Endodermal cell (in vitro differentiated cells): Measurements from ENCODE around the gene ARHGAP42. TPM values are rescaled to one million over a fixed set of nuclear protein-coding genes. Genes with fewer than 3 reads are reported as not detected.
A peak's percentile ranks its signal among the peaks of the same experiment; 100 is the strongest.

ENCODE experiments used
- DNase-seq: peaks from one replicate; pipeline ENCODE4 v3.0.0-alpha.2; 2017
- H3K27ac ChIP-seq: 2 replicates; pipeline ENCODE4 v1.5.1; 2013; ENCODE audit warnings: mild to moderate bottlenecking, low read depth, low read length, moderate library complexity
- H3K27me3 ChIP-seq: 2 replicates; pipeline ENCODE4 v1.6.1; 2013; ENCODE audit warnings: mild to moderate bottlenecking, low read length, moderate library complexity; ENCODE audit not compliant: insufficient read depth, control insufficient read depth, poor library complexity, severe bottlenecking
- H3K36me3 ChIP-seq: 2 replicates; pipeline ENCODE4 v1.7.0; 2013; ENCODE audit warnings: mild to moderate bottlenecking, low read length, moderate library complexity; ENCODE audit not compliant: control insufficient read depth, insufficient read depth
- H3K4me1 ChIP-seq: one replicate; pipeline ENCODE4 v1.7.0; 2013; ENCODE audit warnings: low read length; ENCODE audit not compliant: control insufficient read depth, insufficient read depth
- H3K4me3 ChIP-seq: 2 replicates; pipeline ENCODE4 v1.5.1; 2013; ENCODE audit warnings: mild to moderate bottlenecking, low read length, moderate library complexity
- H3K9ac ChIP-seq: 2 replicates; pipeline ENCODE4 v1.6.1; 2013; ENCODE audit warnings: mild to moderate bottlenecking, low read length, moderate library complexity; ENCODE audit not compliant: poor library complexity, severe bottlenecking; ENCODE audit errors: extremely low read depth
- H3K9me3 ChIP-seq: 2 replicates; pipeline ENCODE4 v1.6.1; 2013; ENCODE audit warnings: mild to moderate bottlenecking, low read length, moderate library complexity; ENCODE audit not compliant: control insufficient read depth
- H3K27ac Mint-ChIP-seq: 2 replicates; pipeline ENCODE4 v1.8.0; 2020; ENCODE audit warnings: mixed read lengths
- H3K27me3 Mint-ChIP-seq: 2 replicates; pipeline ENCODE4 v1.8.0; 2021; ENCODE audit warnings: mild to moderate bottlenecking, mixed read lengths; ENCODE audit not compliant: insufficient read depth
- H3K36me3 Mint-ChIP-seq: 2 replicates; pipeline ENCODE4 v1.8.0; 2020; ENCODE audit warnings: low read depth, mixed read lengths
- H3K4me1 Mint-ChIP-seq: 2 replicates; pipeline ENCODE4 v1.8.0; 2020; ENCODE audit warnings: mixed read lengths
- H3K4me3 Mint-ChIP-seq: 2 replicates; pipeline ENCODE4 v1.8.0; 2020; ENCODE audit warnings: mild to moderate bottlenecking, moderate library complexity, mixed read lengths
- H3K9me3 Mint-ChIP-seq: 2 replicates; pipeline ENCODE4 v1.8.0; 2020; ENCODE audit warnings: mild to moderate bottlenecking, mixed read lengths
- CTCF ChIP-seq: fragments of 200-600 bp; sonication (generic); conservative IDR thresholded peaks from 2 replicates; pipeline ENCODE4 v1.5.0; 2021; ENCODE audit warnings: antibody characterized with exemption, mild to moderate bottlenecking
- WGBS, 2 experiments: methylation state at CpG; one replicate each; pipeline versions ENCODE4 v1.1.5 to v1.1.7; 2013; ENCODE audit warnings: missing lambda C conversion rate in 2 of 2, mixed read lengths in 1 of 2; ENCODE audit not compliant: insufficient coverage in 1 of 2, insufficient read length in 1 of 2; 5-methylcytosine and 5-hydroxymethylcytosine counted together
- total RNA-seq, 2 donors: library from RNA; stranded (reverse); fragmentation: NEBNext Ultra II Directional in 1 of 2; extraction: Animal tissue kit (Norgen Biotek cat#: 25700) in 1 of 2; gene quantifications; 2 replicates in 1 of 2; 3 replicates in 1 of 2; pipeline ENCODE4 v1.2.1, GENCODE V29; 2021

ARHGAP42 gene
- total RNA-seq, 2 donors from 2014 or later: 164 to 176 TPM

- Histone ChIP-seq H3K36me3 (peaks cover 44% of the 10 kb centered on the region), H3K9ac (no peak overlapping the region), H3K4me3 (no peak overlapping the region), H3K27me3 (no peaks in the 10 kb centered on the region), H3K4me1 (peaks cover 38% of the 10 kb centered on the region), H3K27ac (no peak overlapping the region), H3K9me3 (peaks cover 8% of the 10 kb centered on the region)
- peaks cover 57% of the 10 kb centered on the region for H3K36me3 Mint-ChIP-seq
- H3K27ac Mint-ChIP-seq: peak overlapping the region; percentile 83
- H3K4me3 Mint-ChIP-seq: no peak overlapping the region
- H3K9me3 Mint-ChIP-seq: no peaks in the 10 kb centered on the region
- peaks cover 72% of the 10 kb centered on the region for H3K4me1 Mint-ChIP-seq
- TF ChIP-seq CTCF: no peak
- no peaks in the 10 kb centered on the region for H3K27me3 Mint-ChIP-seq
- DNase-seq: no peak
- 96 to 100% methylated on average over 1 to 2 of the region's 2 CpGs for WGBS, 2 experiments
These were observed 53.4 kb downstream of the ARHGAP42 start for GRCh38 chr11:100740440-100740839.

- 95 to 97% methylated on average over 4 to 5 of the region's 5 CpGs for WGBS, 2 experiments
- peaks cover 51% of the 10 kb centered on the region for H3K36me3 ChIP-seq
- Mint-ChIP-seq H3K4me1 (peaks cover 73% of the 10 kb centered on the region), H3K27me3 (no peaks in the 10 kb centered on the region), H3K4me3 (no peak overlapping the region), H3K9me3 (no peaks in the 10 kb centered on the region), H3K36me3 (peaks cover 68% of the 10 kb centered on the region), H3K27ac (peak overlapping the region; percentile 44)
- H3K9me3 ChIP-seq: peaks cover 8% of the 10 kb centered on the region
- TF ChIP-seq CTCF: no peak
- H3K4me1 ChIP-seq: peaks cover 38% of the 10 kb centered on the region
- no peak overlapping the region for H3K9ac ChIP-seq
- DNase-seq: no peak
- H3K27me3 ChIP-seq: no peaks in the 10 kb centered on the region
- H3K4me3 ChIP-seq: no peak overlapping the region
- H3K27ac ChIP-seq: no peak overlapping the region
These were observed 55.0 kb downstream of the ARHGAP42 start for GRCh38 chr11:100741866-100742625.

GRCh38 chr11:100746448-100746847 lies 59.4 kb downstream of the ARHGAP42 start:
- Mint-ChIP-seq H3K4me1 (peaks cover 61% of the 10 kb centered on the region), H3K4me3 (no peak overlapping the region), H3K36me3 (peaks cover 71% of the 10 kb centered on the region), H3K27me3 (no peaks in the 10 kb centered on the region), H3K9me3 (peaks cover 18% of the 10 kb centered on the region), H3K27ac (peak overlapping the region; percentile 88)
- DNase-seq: no peak
- H3K4me3 ChIP-seq: no peak overlapping the region
- TF ChIP-seq CTCF: no peak
- H3K36me3 ChIP-seq: peaks cover 53% of the 10 kb centered on the region
- peaks cover 17% of the 10 kb centered on the region for H3K9me3 ChIP-seq
- H3K27me3 ChIP-seq: no peaks in the 10 kb centered on the region
- peaks cover 9% of the 10 kb centered on the region for H3K4me1 ChIP-seq
- no peak overlapping the region for H3K9ac ChIP-seq
- WGBS, 2 experiments: 93 to 100% methylated on average over 2 to 6 of the region's 6 CpGs
- no peak overlapping the region for H3K27ac ChIP-seq
